K562 (cell line): ENCODE data around the gene SSH3. TPM values are rescaled to one million over a fixed set of nuclear protein-coding genes. Genes with fewer than 3 reads are reported as not detected.
A peak's percentile ranks its signal among the peaks of the same experiment; 100 is the strongest.

Experiments
- ATAC-seq: fragments of 200-7000 bp; cut with Tn5 transposase; 3 replicates; pipeline ENCODE4 v1.9.1; 2020; ENCODE audit warnings: moderate library complexity
- BruUV-seq: library from RNA; stranded (reverse); fragments of 400-500 nt; replicated peaks from 2 replicates; lab custom pipeline; 2021; lab: Mats Ljungman, UMichigan
- CTCF ChIA-PET: fragments of 300-600 bp; formaldehyde crosslinking; extraction: SDS; loops from one replicate; lab custom pipeline; 2021; ENCODE audit warnings: low intra/inter-chr PET ratio; lab: Yijun Ruan, JAX
- POLR2A ChIA-PET: fragments of 300-600, 350-650 bp; sonication (Branson Sonifier 250); formaldehyde crosslinking; extraction: SDS; loops from one replicate; lab custom pipeline; 2021; ENCODE audit warnings: antibody characterized with exemption, inconsistent platforms; lab: Yijun Ruan, JAX
- DNase-seq, 4 experiments: peaks; one replicate each; pipeline versions ENCODE4 v3.0.0 to v3.0.0-alpha.2; 2011 to 2018; ENCODE audit warnings: low spot score in 3 of 4, mixed read lengths in 3 of 4; ENCODE audit errors: extremely low read depth in 1 of 4
- FAIRE-seq: peaks from 2 replicates; lab custom pipeline; 2011; peaks lifted over from hg19 to GRCh38; lab: Jason Lieb, UNC
- H2AFZ ChIP-seq: 2 replicates; pipeline ENCODE4 v1.6.0; 2011; ENCODE audit warnings: low read depth, low read length, control low read depth, inconsistent platforms
- H3K27ac ChIP-seq: fragments of 200-600 bp; 3 replicates; pipeline ENCODE4 v1.8.0; 2011; ENCODE audit warnings: low read depth, mild to moderate bottlenecking, control low read depth, inconsistent platforms, low read length, moderate library complexity, mixed read lengths; ENCODE audit errors: extremely low read depth
- H3K27me3 ChIP-seq, 2 experiments: fragments of 300-600 bp in 1 of 2; 2 replicates in 1 of 2; 3 replicates in 1 of 2; pipeline versions ENCODE4 v1.6.0 to v1.8.0; 2011; ENCODE audit warnings: inconsistent platforms in 2 of 2, low read length in 2 of 2, mild to moderate bottlenecking in 1 of 2, mixed read lengths in 1 of 2, moderate library complexity in 1 of 2; ENCODE audit not compliant: control insufficient read depth in 2 of 2, insufficient read depth in 2 of 2
- H3K36me3 ChIP-seq: fragments of 300-600 bp; 3 replicates; pipeline ENCODE4 v1.8.0; 2011; ENCODE audit warnings: mild to moderate bottlenecking, low read length, inconsistent platforms; ENCODE audit not compliant: control insufficient read depth, insufficient read depth
- H3K4me1 ChIP-seq, 2 experiments: fragments of 200-600 bp in 1 of 2; replicated peaks in 1 of 2; 2 replicates in 1 of 2; 3 replicates in 1 of 2; pipeline versions ENCODE4 v1.5.1 to v1.8.0; 2011; ENCODE audit warnings: inconsistent platforms in 2 of 2, low read length in 2 of 2, mild to moderate bottlenecking in 1 of 2, mixed read lengths in 1 of 2, moderate library complexity in 1 of 2; ENCODE audit not compliant: control insufficient read depth in 2 of 2, insufficient read depth in 2 of 2
- H3K4me2 ChIP-seq: 2 replicates; pipeline ENCODE4 v1.6.1; 2011; ENCODE audit warnings: low read length, control low read depth, inconsistent platforms, mixed read lengths; ENCODE audit not compliant: insufficient read depth
- H3K4me3 ChIP-seq: fragments of 200-600 bp; sonication (generic), shearing (Covaris generic); 2 replicates; pipeline ENCODE4 v1.5.1; 2016; ENCODE audit warnings: control low read depth, inconsistent platforms
- H3K79me2 ChIP-seq: fragments of 200-600 bp; 3 replicates; pipeline ENCODE4 v1.8.0; 2011; ENCODE audit warnings: low read length, inconsistent platforms; ENCODE audit not compliant: control insufficient read depth, insufficient read depth
- H3K9ac ChIP-seq, 2 experiments: 2 replicates each; pipeline versions ENCODE4 v1.6.0 to v1.6.1; 2011; ENCODE audit warnings: low read depth in 2 of 2, low read length in 2 of 2, control low read depth in 1 of 2, inconsistent platforms in 1 of 2, mild to moderate bottlenecking in 1 of 2, mixed read lengths in 1 of 2; ENCODE audit not compliant: insufficient read depth in 1 of 2
- H3K9me1 ChIP-seq: one replicate; pipeline ENCODE4 v1.6.0; 2011; ENCODE audit warnings: inconsistent platforms, mild to moderate bottlenecking, low read length, moderate library complexity; ENCODE audit not compliant: control insufficient read depth, insufficient read depth
- H3K9me3 ChIP-seq: replicated peaks from 2 replicates; pipeline ENCODE4 v1.5.1; 2011; ENCODE audit warnings: low read depth, low read length, inconsistent platforms; ENCODE audit not compliant: control insufficient read depth, insufficient read depth
- H4K20me1 ChIP-seq: replicated peaks from 2 replicates; pipeline ENCODE4 v1.6.1; 2011; ENCODE audit warnings: low read length, inconsistent platforms, mixed read lengths; ENCODE audit not compliant: control insufficient read depth, insufficient read depth
- BMI1 ChIP-seq: fragments of 150-350 bp; IDR thresholded peaks from 2 replicates; pipeline ENCODE4 v1.6.1; 2014; ENCODE audit warnings: low read length
- CEBPB ChIP-seq: fragments of 450-650 bp; IDR thresholded peaks from 2 replicates; pipeline ENCODE4 v1.6.1; 2016; ENCODE audit warnings: missing genetic modification characterization, missing compliant biosample characterization
- CTCF ChIP-seq, 3 experiments: IDR thresholded peaks in 2 of 3; conservative IDR thresholded peaks in 1 of 3; 2 replicates each; pipeline ENCODE4 v1.5.1; 2011 to 2012; ENCODE audit warnings: low read length in 3 of 3, mild to moderate bottlenecking in 3 of 3, control low read depth in 2 of 3, improper control_type of control experiment in 1 of 3, inconsistent platforms in 1 of 3, low read depth in 1 of 3, mixed read lengths in 1 of 3, moderate library complexity in 1 of 3; ENCODE audit not compliant: insufficient read depth in 2 of 3
- FOXA1 ChIP-seq: fragments of 450-650 bp; IDR thresholded peaks from 2 replicates; pipeline ENCODE4 v1.6.1; 2016; ENCODE audit warnings: mild to moderate bottlenecking, borderline replicate concordance
- HNRNPLL ChIP-seq: fragments of 200-400 bp; formaldehyde crosslinking; IDR thresholded peaks from 2 replicates; pipeline ENCODE4 v1.6.1; 2017; ENCODE audit warnings: low read length, low read depth, mild to moderate bottlenecking; ENCODE audit not compliant: poor library complexity, severe bottlenecking
- KDM1A ChIP-seq, 2 experiments: fragments of 450-650 bp; IDR thresholded peaks; 2 replicates each; pipeline ENCODE4 v1.6.1; 2016; ENCODE audit warnings: mild to moderate bottlenecking in 2 of 2
- KLF1 ChIP-seq: fragments of 450-650 bp; IDR thresholded peaks from 2 replicates; pipeline ENCODE4 v1.6.1; 2016; ENCODE audit warnings: missing genetic modification characterization, missing compliant biosample characterization
- MAFF ChIP-seq: IDR thresholded peaks from 2 replicates; pipeline ENCODE4 v1.6.1; 2012; ENCODE audit warnings: low read length, improper control_type of control experiment
- MEF2D ChIP-seq: conservative IDR thresholded peaks from 2 replicates; pipeline ENCODE4 v1.6.1; 2016; ENCODE audit warnings: low read depth, missing genetic modification characterization, missing compliant biosample characterization
- MYNN ChIP-seq, 2 experiments: sonication (generic); formaldehyde crosslinking in 1 of 2; IDR thresholded peaks; 2 replicates each; pipeline versions ENCODE4 v1.5.0 to v1.6.1; 2016 to 2020; ENCODE audit warnings: antibody characterized with exemption in 1 of 2, missing genetic modification reagents in 1 of 2
- NFIC ChIP-seq: fragments of 450-650 bp; IDR thresholded peaks from 2 replicates; pipeline ENCODE4 v1.6.1; 2017; ENCODE audit warnings: mild to moderate bottlenecking, inconsistent platforms
- PHB2 ChIP-seq: fragments of 450-650 bp; IDR thresholded peaks from 2 replicates; pipeline ENCODE4 v1.6.1; 2017; ENCODE audit warnings: low read depth
- RCOR1 ChIP-seq, 2 experiments: IDR thresholded peaks; 2 replicates each; pipeline ENCODE4 v1.6.1; 2012; ENCODE audit warnings: low read depth in 2 of 2, low read length in 2 of 2, borderline replicate concordance in 1 of 2, improper control_type of control experiment in 1 of 2
- RFX1 ChIP-seq: fragments of 450-650 bp; IDR thresholded peaks from 2 replicates; pipeline ENCODE4 v1.6.1; 2016; ENCODE audit warnings: mild to moderate bottlenecking, moderate library complexity
- SMARCA4 ChIP-seq: fragments of 450-650 bp; IDR thresholded peaks from 2 replicates; pipeline ENCODE4 v1.6.1; 2016
- TARDBP ChIP-seq: fragments of 450-650 bp; IDR thresholded peaks from 2 replicates; pipeline ENCODE4 v1.6.1; 2016
- TCF3 ChIP-seq: sonication (generic); formaldehyde crosslinking; IDR thresholded peaks from 2 replicates; pipeline ENCODE4 v1.4.0; 2020; ENCODE audit warnings: mild to moderate bottlenecking, missing genetic modification reagents
- ZKSCAN8 ChIP-seq: fragments of 200-800 bp; sonication (Bioruptor generic); IDR thresholded peaks from 2 replicates; pipeline ENCODE4 v1.6.1; 2016; ENCODE audit warnings: missing genetic modification characterization, missing compliant biosample characterization
- ZNF263 ChIP-seq: sonication (generic); formaldehyde crosslinking; IDR thresholded peaks from 2 replicates; pipeline ENCODE4 v1.8.0; 2022; ENCODE audit warnings: mild to moderate bottlenecking, missing genetic modification reagents, borderline replicate concordance
- ZNF280A ChIP-seq: fragments of 450-650 bp; IDR thresholded peaks from 2 replicates; pipeline ENCODE4 v1.6.1; 2018; ENCODE audit warnings: mild to moderate bottlenecking, low read depth; ENCODE audit not compliant: partially characterized antibody
- WGBS: fragments of 100-300 bp; shearing (Covaris generic); methylation state at CpG from one replicate; pipeline ENCODE4 v1.1.6; 2016; ENCODE audit warnings: low coverage, mixed read lengths; ENCODE audit not compliant: insufficient coverage; ENCODE audit errors: missing lambda C conversion rate; 5-methylcytosine and 5-hydroxymethylcytosine counted together
- in situ Hi-C: fragments of 300-500 bp; cut with MboI; formaldehyde crosslinking; loops from 4 replicates; pipeline ENCODE4 v1.15.0; 2018; ENCODE audit warnings: inconsistent platforms, mixed read lengths
- intact Hi-C: fragments of 100-400 bp; cut with micrococcal nuclease; formaldehyde crosslinking; loops from 2 replicates; pipeline ENCODE4 v1.14.2; 2022
- polyA plus RNA-seq, 8 experiments: library from polyadenylated mRNA; depleted of rRNA in 4 of 8; stranded (reverse) in 5 of 8; unstranded in 3 of 8; fragments of >200 nt; fragmentation: Nextera tagmentation in 2 of 8; fragmentation: Illumina TruSeq in 1 of 8; extraction: Ambion mirVana in 2 of 8; extraction: Trizol in 1 of 8; gene quantifications; 2 replicates each; pipeline versions ENCODE4 v1.2.1 to v1.2.3, GENCODE V29; 2011 to 2014; ENCODE audit warnings: inconsistent platforms in 1 of 8, missing spikeins in 1 of 8
- total RNA-seq, 7 experiments: library from RNA; depleted of rRNA in 6 of 7; stranded (reverse); fragments of >200 nt in 6 of 7; fragmentation: Illumina TruSeq in 2 of 7; extraction: Trizol in 2 of 7; gene quantifications; 2 replicates each; pipeline versions ENCODE4 v1.2.1 to v1.2.3, GENCODE V29; 2011 to 2021; ENCODE audit warnings: low replicate concordance in 1 of 7

The SSH3 gene
- total and polyA plus RNA-seq, 9 of the 15 experiments (the other 6 are each of a cell fraction or from before 2014, with no cell fraction given) = 0.07 to 1.0 (median 0.24) TPM; not detected in 3

GRCh38 chr11:67276781-67277230 is 26.5 kb upstream of the SSH3 start:
- H2AFZ ChIP-seq = peak overlapping the region; percentile 30; the same call in 1 of the 2 replicates
- CTCF ChIA-PET = interaction anchor here (0.6 to 1.7 kb wide), 2 partner anchors 40 to 201 kb away, joined by 4 to 6 read pairs; no protein-coding TSS in a partner anchor
- H3K79me2 ChIP-seq = peaks cover 74% of the 10 kb centered on the region
- in situ Hi-C loops (loop anchor here (5.0 kb wide), 1 partner anchor 35 kb away; no protein-coding TSS in a partner anchor), intact Hi-C loops (loop anchor here (1.0 kb wide), 3 partner anchors 11 to 40 kb away; no protein-coding TSS in a partner anchor)
- H3K4me3 ChIP-seq = peak overlapping the region; percentile 37
- H3K4me2 ChIP-seq = peak overlapping the region; percentile 82
- no peaks in the 10 kb centered on the region; the same call in 1 of the 2 replicates for H4K20me1 ChIP-seq
- peaks cover 27 to 89% of the 10 kb centered on the region in 2 experiments for H3K4me1 ChIP-seq
- POLR2A ChIA-PET = interaction anchor here (0.7 to 2.1 kb wide), 5 partner anchors 9 to 106 kb away, joined by 3 to 29 read pairs (median 5); partner anchors contain the start of gene ANKRD13D
- H3K9me1 ChIP-seq = no peaks in the 10 kb centered on the region
- FAIRE-seq = peak; percentile 83
- peak; percentile 66 to 85 (median 74) for DNase-seq
- no TSS peak for BruUV-seq
- H3K9me3 ChIP-seq = no peaks in the 10 kb centered on the region
- peaks cover 81% of the 10 kb centered on the region; the same call in 2 of the 3 replicates for H3K36me3 ChIP-seq
- H3K27me3 ChIP-seq = no peaks in the 10 kb centered on the region
- peak; percentile 85 for ATAC-seq
- peak overlapping the region; percentile 95 for H3K27ac ChIP-seq
- WGBS = 18% methylated on average over 14 of the region's 16 CpGs
- peak overlapping the region; percentile 82 to 93 for H3K9ac ChIP-seq
- TF ChIP-seq MAFF (no peak), RCOR1 (IDR thresholded peaks at IDR 0.05; ENCODE audit: borderline replicate concordance in 1 of 2, low read depth in 2 of 2, low read length in 2 of 2) (peak in 1 of 2 experiments; percentile 11; a peak in 1 of 4 replicates), FOXA1 (no peak), HNRNPLL (peak; percentile 7), MEF2D (tag) (no peak), TARDBP (no peak), ZNF280A (no peak), TCF3 (peak; percentile 8; the same call in 1 of the 2 replicates), CTCF (IDR thresholded peaks at IDR 0.05 in 2 of 3, conservative IDR thresholded peaks at IDR 0.05 in 1 of 3; ENCODE audit: insufficient read depth in 2 of 3, low read depth in 1 of 3, low read length in 3 of 3) (peak; percentile 74 to 97 (median 92)), BMI1 (no peak), KLF1 (tag) (0 out of 2 replicates have a peak, but pooled peaks have one; percentile 11), MYNN (IDR thresholded peaks at IDR 0.05) (peak; percentile 68; the same call in 1 of the 2 replicates), MYNN (CRISPR knock-in tag; IDR thresholded peaks at IDR 0.05) (no peak), ZNF263 (CRISPR knock-in tag) (0 out of 2 replicates have a peak, but pooled peaks have one; percentile 17), SMARCA4 (0 out of 2 replicates have a peak, but pooled peaks have one; percentile 6), RFX1 (no peak), NFIC (peak; percentile 75), CEBPB (tag) (peak; percentile 49; the same call in 1 of the 2 replicates), KDM1A (IDR thresholded peaks at IDR 0.05) (no peak), ZKSCAN8 (no peak), PHB2 (no peak)
